HG02610 (cell line): ENCODE data around the gene CABCOCO1.
"Not testable (repeated sequence)": the region's sequence is repeated elsewhere in the genome, so short reads cannot be mapped to it uniquely, and the experiment has no call there.

Source experiments
- ATAC-seq: cut with Tn5 transposase; IDR thresholded peaks from one replicate; pipeline ENCODE4 v1.9.1; 2021; ENCODE audit warnings: mild to moderate bottlenecking, moderate library complexity; ENCODE audit not compliant: unreplicated experiment

CABCOCO1 gene

GRCh38 chr10:61708846-61709245, 46.1 kb downstream of the CABCOCO1 start:
- ATAC-seq = no peak

DNA sequence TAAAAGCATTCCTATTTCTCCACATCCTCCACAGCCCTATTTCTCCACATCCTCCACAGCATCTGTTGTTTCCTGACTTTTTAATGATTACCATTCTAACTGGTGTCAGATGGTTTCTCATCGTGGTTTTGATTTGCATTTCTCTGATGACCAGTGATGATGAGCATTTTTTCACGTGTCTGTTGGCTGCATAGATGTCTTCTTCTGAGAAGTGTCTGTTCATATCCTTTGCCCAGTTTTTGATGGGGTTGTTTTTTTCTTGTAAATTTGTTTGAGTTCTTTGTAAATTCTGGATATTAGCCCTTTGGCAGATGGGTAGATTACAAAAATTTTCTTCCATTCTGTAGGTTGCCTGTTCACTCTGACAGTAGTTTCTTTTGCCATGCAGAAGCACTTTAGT, 49.4 kb downstream of the CABCOCO1 start:
- ATAC-seq = not testable (repeated sequence)

DNA sequence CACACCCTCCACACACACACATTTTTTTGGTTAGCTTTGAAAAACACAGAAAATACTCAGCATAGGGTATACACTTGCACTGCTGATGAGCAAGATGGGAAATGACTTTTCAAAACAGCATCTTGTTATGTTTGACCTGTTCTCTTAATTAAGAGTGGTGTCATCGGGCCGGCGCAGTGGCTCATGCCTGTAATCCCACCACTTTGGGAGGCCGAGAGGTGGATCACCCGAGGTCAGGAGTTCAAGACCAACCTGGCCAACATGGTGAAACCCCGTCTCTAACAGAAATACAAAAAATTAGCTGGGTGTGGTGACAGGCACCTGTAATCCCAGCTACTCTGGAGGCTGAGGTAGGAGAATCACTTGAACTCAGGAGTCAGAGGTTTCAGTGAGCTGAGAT, 56.7 kb downstream of the CABCOCO1 start:
- ATAC-seq = not testable (repeated sequence)

DNA sequence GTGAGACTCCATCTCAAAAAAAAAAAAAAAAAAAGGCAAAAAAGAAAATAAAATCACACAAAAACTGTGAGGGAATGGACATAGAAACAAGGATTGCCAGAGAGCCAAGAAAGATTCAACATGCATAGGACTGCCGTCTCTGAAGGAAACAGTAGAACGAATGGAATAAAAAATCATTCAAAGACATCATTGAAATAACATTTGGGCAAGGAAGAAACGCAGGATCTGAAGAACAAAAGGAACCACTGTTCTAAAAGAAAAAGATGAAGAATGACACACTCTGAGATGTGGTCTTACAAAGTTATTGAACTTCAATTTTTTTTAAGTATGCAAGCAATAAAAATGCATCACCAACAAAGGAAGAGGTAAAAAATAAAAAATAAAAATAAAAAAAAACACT, 57.2 kb downstream of the CABCOCO1 start:
- no peak for ATAC-seq

DNA sequence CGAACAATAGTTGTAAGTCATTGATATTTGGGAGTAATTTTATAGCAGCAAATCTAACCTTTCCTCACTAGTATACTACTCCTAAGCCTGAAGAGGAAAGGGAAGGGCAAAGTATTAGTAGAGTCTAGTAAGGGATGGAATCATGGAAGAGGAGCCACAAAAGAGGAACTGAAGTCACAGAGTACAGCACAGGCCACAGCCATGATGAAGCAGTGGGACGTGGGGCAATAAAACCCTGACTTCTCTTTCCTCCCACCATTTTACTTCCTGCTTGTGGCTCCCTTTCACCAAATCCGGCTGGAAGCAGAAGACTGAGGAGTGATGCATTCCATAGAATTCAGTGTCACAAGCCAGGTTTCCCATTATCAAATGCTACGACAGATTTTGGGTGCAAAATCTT, 58.7 kb downstream of the CABCOCO1 start:
- no peak for ATAC-seq

- not testable (repeated sequence) for ATAC-seq
Measured at GRCh38 chr10:61725221-61725620, 62.5 kb downstream of the CABCOCO1 start.

GRCh38 chr10:61729596-61729995, 66.9 kb downstream of the CABCOCO1 start:
- ATAC-seq = no peak

- ATAC-seq = no peak
Measured at GRCh38 chr10:61730671-61731070, 67.9 kb downstream of the CABCOCO1 start.

DNA sequence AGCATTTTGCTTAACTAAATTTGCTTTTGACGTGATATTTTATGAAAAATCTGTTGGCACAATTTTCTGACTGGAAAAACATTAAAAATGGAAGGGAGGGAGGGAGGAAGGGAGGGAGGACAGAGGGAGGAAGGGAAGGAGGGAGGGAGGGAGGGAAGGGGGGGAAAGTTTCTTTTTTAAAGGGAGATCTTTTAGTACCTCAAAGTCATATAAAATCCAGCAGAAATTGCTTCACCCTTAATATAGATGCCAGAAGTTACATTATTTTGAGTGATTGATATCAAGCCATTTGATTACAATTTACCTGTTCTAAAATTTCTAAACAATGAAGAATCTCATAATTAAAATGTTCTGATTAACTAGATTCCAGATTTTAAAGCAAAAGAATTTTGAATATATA, 68.9 kb downstream of the CABCOCO1 start:
- ATAC-seq = no peak

GRCh38 chr10:61732629-61733278, 70.0 kb downstream of the CABCOCO1 start:
- ATAC-seq = no peak

GRCh38 chr10:61733358-61733940, 70.7 kb downstream of the CABCOCO1 start:
- no peak for ATAC-seq

- ATAC-seq = no peak
Measured at GRCh38 chr10:61735882-61736281, 73.2 kb downstream of the CABCOCO1 start.

DNA sequence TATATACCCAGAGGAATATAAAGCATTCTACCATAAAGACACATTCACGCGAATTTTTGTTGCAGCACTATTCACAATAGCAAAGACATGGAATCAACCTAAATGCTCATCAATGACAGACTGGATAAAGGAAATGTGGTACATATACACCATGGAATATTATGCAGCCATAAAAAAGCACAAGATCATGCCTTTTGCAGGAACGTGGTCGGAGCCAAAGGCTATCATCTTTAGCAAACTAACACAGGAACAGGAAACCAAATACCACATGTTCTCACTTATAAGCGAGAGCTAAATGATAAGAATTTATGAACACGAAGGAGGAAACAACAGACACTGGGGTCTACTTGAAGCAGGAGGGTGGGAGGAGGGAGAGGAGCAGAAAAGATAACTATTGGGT, 74.7 kb downstream of the CABCOCO1 start:
- not testable (repeated sequence) for ATAC-seq

- no peak for ATAC-seq
Measured at GRCh38 chr10:61742812-61743211, 80.1 kb downstream of the CABCOCO1 start.

- no peak for ATAC-seq
Measured at GRCh38 chr10:61744469-61744868, 81.7 kb downstream of the CABCOCO1 start.

GRCh38 chr10:61746377-61746776, 83.6 kb downstream of the CABCOCO1 start:
- no peak for ATAC-seq

DNA sequence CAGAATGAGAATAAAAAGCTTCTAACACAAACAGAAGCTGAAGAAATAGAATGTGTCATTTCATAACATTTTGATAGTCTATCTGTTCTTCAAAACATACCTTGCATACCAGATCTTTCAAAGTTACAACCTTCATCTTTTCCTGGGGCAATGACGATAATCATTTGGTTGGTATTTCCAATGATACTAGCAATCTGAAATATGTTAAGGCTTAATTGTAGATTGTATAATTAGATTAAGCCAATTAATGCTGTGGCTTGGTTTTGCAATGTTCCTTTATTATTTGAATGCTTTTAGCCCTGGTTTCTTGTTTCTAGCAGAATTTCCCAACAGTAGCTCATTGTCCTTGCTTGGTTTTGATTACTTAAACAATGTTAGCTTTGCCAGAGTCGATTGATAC, 84.6 kb downstream of the CABCOCO1 start:
- ATAC-seq = no peak

GRCh38 chr10:61749291-61749690, 86.6 kb downstream of the CABCOCO1 start:
- no peak for ATAC-seq

DNA sequence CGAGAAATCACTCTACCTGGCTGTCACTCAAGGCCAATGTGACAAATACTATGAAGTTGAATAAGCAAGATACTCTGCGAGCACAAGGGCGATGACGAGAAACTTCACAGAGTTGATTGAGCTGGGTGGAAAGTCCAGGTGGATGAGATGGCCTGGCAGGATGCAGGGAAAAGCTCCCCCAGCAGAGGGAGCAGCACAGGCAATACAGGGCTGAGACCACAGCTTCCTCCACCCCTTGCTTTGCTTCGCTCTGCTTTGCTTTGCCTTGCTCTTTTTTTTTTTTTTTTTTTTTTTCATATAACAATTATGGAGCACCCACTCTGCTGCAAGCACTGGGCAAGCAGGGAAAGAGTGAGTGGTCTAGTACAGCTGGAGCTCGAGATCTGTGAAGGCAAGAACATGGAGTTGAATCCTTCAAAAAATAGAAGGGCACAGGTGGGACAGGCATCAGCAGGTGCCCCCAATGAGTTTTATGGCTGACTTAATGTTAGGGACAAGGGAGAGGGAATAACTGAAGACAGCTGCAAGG, 88.3 kb downstream of the CABCOCO1 start:
- peak; percentile 87 for ATAC-seq

GRCh38 chr10:61751599-61751998, 88.9 kb downstream of the CABCOCO1 start:
- peak; percentile 13 for ATAC-seq

- peak; percentile 53 for ATAC-seq
Measured at GRCh38 chr10:61752111-61753011, 89.6 kb downstream of the CABCOCO1 start.

DNA sequence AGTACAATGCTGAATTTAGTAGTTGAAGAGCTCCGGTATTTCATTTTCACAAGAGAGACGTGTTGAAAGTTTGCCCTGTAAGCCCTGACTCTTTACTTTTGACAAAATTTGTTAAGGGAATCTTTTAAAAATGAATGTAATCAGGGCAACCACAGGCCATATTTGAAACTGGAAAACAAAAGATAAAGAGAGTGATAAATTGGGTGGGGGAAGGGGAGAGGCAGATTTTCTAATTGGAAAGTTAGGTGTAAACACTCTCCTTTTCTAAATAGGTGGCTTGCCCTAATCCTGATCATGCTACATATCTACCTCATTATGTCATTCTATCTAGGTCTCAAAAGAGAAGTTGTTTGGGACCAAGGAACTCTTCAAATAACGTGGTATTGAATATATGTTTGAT, 90.7 kb downstream of the CABCOCO1 start:
- no peak for ATAC-seq
